ENCODE measurements around the gene DAB1.

DAB1 gene

DNA sequence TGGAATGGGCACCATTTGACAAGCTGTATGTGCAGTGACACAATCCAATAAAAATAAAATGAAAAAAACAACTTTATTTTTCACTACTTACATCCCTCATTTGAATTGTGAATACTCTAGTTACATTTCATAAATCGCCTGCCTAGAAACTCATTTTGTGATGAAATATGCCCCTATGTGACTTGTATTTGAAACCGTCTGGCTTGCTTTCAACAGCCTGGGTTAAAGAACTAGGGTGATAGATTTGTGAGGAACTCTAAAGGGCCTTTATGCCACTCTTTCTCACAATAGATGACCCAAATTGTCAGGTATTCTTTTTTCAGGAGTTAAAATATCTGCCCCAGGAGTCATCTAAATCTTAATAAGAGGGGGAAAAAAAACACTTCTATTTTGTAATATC is 137.9 kb downstream of the DAB1 start:
- no peaks in the 10 kb centered on the region for H3K27me3 ChIP-seq (ENCODE audit: control insufficient read depth in 3 of 3, insufficient read depth in 3 of 3, low read depth in 1 of 3, low read length in 3 of 3)

DNA sequence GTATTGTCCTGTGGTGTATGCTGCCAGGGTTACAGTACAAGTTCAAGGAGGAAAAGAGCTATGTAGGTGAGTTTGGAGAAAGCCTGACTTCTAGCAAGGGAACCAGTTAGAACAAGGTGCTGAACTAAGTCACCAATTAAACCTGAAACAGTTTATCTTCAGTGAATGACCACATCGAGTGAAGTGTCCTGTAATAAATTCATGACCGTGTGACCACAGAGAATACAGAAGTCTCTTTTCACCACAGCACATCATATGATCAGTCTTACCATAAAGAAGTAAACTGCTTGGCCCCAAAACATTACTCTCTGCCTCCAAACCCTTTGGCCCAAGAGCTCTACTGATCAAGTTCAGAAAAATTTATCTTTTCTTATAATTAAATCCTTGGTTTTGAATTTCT is 141.4 kb downstream of the DAB1 start:
- Histone ChIP-seq H3K9me3 (replicated peaks in 1 of 2; ENCODE audit: control insufficient read depth in 2 of 2, insufficient read depth in 1 of 2, low read depth in 1 of 2, low read length in 2 of 2) (no peaks in the 10 kb centered on the region), H3K27me3 (ENCODE audit: control insufficient read depth in 3 of 3, insufficient read depth in 3 of 3, low read depth in 1 of 3, low read length in 3 of 3) (no peaks in the 10 kb centered on the region), H3K79me1 (ENCODE audit: low read depth, low read length) (no peaks in the 10 kb centered on the region), H3K4me3 (ENCODE audit: low read length in 2 of 2) (no peak overlapping the region), H2BK5ac (ENCODE audit: low read length) (no peak overlapping the region), H3K18ac (ENCODE audit: low read length) (no peak overlapping the region), H3K23ac (ENCODE audit: low read depth, low read length, poor library complexity) (no peak overlapping the region), H4K8ac (ENCODE audit: low read depth, low read length) (no peak overlapping the region), H3K14ac (ENCODE audit: low read length) (no peak overlapping the region), H2BK120ac (ENCODE audit: low read depth, low read length) (no peak overlapping the region), H3K27ac (replicated peaks; ENCODE audit: low read length) (no peak overlapping the region), H4K91ac (ENCODE audit: low read depth, low read length, poor library complexity) (no peak overlapping the region), H3K4me2 (ENCODE audit: insufficient read depth, low read length, poor library complexity, severe bottlenecking) (no peak overlapping the region), H2BK12ac (ENCODE audit: low read length) (no peak overlapping the region), H3K4ac (ENCODE audit: low read length) (no peak overlapping the region), H2AFZ (ENCODE audit: low read length) (no peak overlapping the region), H3K9ac (ENCODE audit: low read depth, low read length, poor library complexity) (no peak overlapping the region), H3K36me3 (replicated peaks in 1 of 2; ENCODE audit: control insufficient read depth in 2 of 2, insufficient read depth in 2 of 2, low read length in 2 of 2) (no peaks in the 10 kb centered on the region), H2AK5ac (ENCODE audit: low read depth, low read length) (no peak overlapping the region), H3K4me1 (ENCODE audit: control insufficient read depth in 2 of 2, insufficient read depth in 1 of 2, low read depth in 1 of 2, low read length in 2 of 2) (peaks cover 0 to 5% of the 10 kb centered on the region in 2 donors), H2BK15ac (ENCODE audit: low read length) (no peak overlapping the region)
- DNase-seq (ENCODE audit: low spot score): no peak
- no CpG with 5 or more reads among the region's 2 CpGs for WGBS, 2 donors (ENCODE audit: extremely low coverage in 2 of 2, insufficient read length in 2 of 2, insufficient replicate concordance in 1 of 2)

More for the DNA sequence above, 137.9 kb downstream of the DAB1 start:
- H2BK5ac ChIP-seq (ENCODE audit: low read length): no peak overlapping the region
- H3K27ac ChIP-seq (replicated peaks; ENCODE audit: low read length): no peak overlapping the region
- no peak overlapping the region for H3K23ac ChIP-seq (ENCODE audit: low read depth, low read length, poor library complexity)
- no peak overlapping the region for H2BK120ac ChIP-seq (ENCODE audit: low read depth, low read length)
- no peaks in the 10 kb centered on the region for H3K9me3 ChIP-seq (replicated peaks in 1 of 2; ENCODE audit: control insufficient read depth in 2 of 2, insufficient read depth in 1 of 2, low read depth in 1 of 2, low read length in 2 of 2)
- no peak overlapping the region for H2AFZ ChIP-seq (ENCODE audit: low read length)
- H3K36me3 ChIP-seq (replicated peaks in 1 of 2; ENCODE audit: control insufficient read depth in 2 of 2, insufficient read depth in 2 of 2, low read length in 2 of 2): no peaks in the 10 kb centered on the region
- no peak overlapping the region for H3K4me3 ChIP-seq (ENCODE audit: low read length in 2 of 2)
- H3K14ac ChIP-seq (ENCODE audit: low read length): no peak overlapping the region
- peaks cover 0 to 4% of the 10 kb centered on the region in 2 donors for H3K4me1 ChIP-seq (ENCODE audit: control insufficient read depth in 2 of 2, insufficient read depth in 1 of 2, low read depth in 1 of 2, low read length in 2 of 2)
- H3K9ac ChIP-seq (ENCODE audit: low read depth, low read length, poor library complexity): no peak overlapping the region
- H3K18ac ChIP-seq (ENCODE audit: low read length): no peak overlapping the region
- no peak overlapping the region for H2AK5ac ChIP-seq (ENCODE audit: low read depth, low read length)
- H3K4me2 ChIP-seq (ENCODE audit: insufficient read depth, low read length, poor library complexity, severe bottlenecking): no peak overlapping the region
- H2BK15ac ChIP-seq (ENCODE audit: low read length): no peak overlapping the region
- DNase-seq (ENCODE audit: low spot score): no peak
- no peak overlapping the region for H4K8ac ChIP-seq (ENCODE audit: low read depth, low read length)
- H3K79me1 ChIP-seq (ENCODE audit: low read depth, low read length): no peaks in the 10 kb centered on the region
- no peak overlapping the region for H3K4ac ChIP-seq (ENCODE audit: low read length)
- no CpG with 5 or more reads among the region's 2 CpGs for WGBS, 2 donors (ENCODE audit: extremely low coverage in 2 of 2, insufficient read length in 2 of 2, insufficient replicate concordance in 1 of 2)
- no peak overlapping the region for H2BK12ac ChIP-seq (ENCODE audit: low read length)
- no peak overlapping the region for H4K91ac ChIP-seq (ENCODE audit: low read depth, low read length, poor library complexity)

DNA sequence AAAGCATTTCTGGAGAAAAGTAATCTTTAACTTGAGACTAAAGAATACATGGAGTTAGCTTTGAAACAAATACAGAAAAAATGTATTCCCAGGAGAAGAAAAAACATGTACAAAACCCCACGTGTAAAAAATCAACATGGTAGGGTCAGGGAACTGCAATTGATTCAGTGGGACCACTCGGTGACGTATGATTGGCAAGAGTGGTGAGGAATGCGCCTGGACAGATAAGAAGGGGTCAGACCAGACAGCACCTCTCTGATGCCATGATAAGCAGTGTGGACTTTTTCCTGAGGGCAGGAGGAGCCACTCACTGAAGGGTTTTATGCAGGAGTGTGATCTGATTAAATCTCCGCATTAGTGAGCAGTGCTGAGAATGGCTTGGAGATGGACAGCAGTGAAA is 142.5 kb downstream of the DAB1 start:
- H3K79me1 ChIP-seq (ENCODE audit: low read depth, low read length): no peaks in the 10 kb centered on the region
- no peak overlapping the region for H4K8ac ChIP-seq (ENCODE audit: low read depth, low read length)
- no peak overlapping the region for H3K4me2 ChIP-seq (ENCODE audit: insufficient read depth, low read length, poor library complexity, severe bottlenecking)
- H2BK15ac ChIP-seq (ENCODE audit: low read length): no peak overlapping the region
- H3K18ac ChIP-seq (ENCODE audit: low read length): no peak overlapping the region
- no peak overlapping the region for H3K4ac ChIP-seq (ENCODE audit: low read length)
- H3K27ac ChIP-seq (replicated peaks; ENCODE audit: low read length): no peak overlapping the region
- H3K9ac ChIP-seq (ENCODE audit: low read depth, low read length, poor library complexity): no peak overlapping the region
- H3K4me3 ChIP-seq (ENCODE audit: low read length in 2 of 2): no peak overlapping the region
- H2AFZ ChIP-seq (ENCODE audit: low read length): no peak overlapping the region
- no CpG with 5 or more reads among the region's 5 CpGs for WGBS, 2 donors (ENCODE audit: extremely low coverage in 2 of 2, insufficient read length in 2 of 2, insufficient replicate concordance in 1 of 2)
- no peak overlapping the region for H2BK5ac ChIP-seq (ENCODE audit: low read length)
- H3K9me3 ChIP-seq (replicated peaks in 1 of 2; ENCODE audit: control insufficient read depth in 2 of 2, insufficient read depth in 1 of 2, low read depth in 1 of 2, low read length in 2 of 2): no peaks in the 10 kb centered on the region
- no peak overlapping the region for H3K14ac ChIP-seq (ENCODE audit: low read length)
- no peak overlapping the region for H2AK5ac ChIP-seq (ENCODE audit: low read depth, low read length)
- no peak overlapping the region for H2BK12ac ChIP-seq (ENCODE audit: low read length)
- H3K36me3 ChIP-seq (replicated peaks in 1 of 2; ENCODE audit: control insufficient read depth in 2 of 2, insufficient read depth in 2 of 2, low read length in 2 of 2): no peaks in the 10 kb centered on the region
- H3K4me1 ChIP-seq (ENCODE audit: control insufficient read depth in 2 of 2, insufficient read depth in 1 of 2, low read depth in 1 of 2, low read length in 2 of 2): peaks cover 0 to 5% of the 10 kb centered on the region in 2 donors
- no peak for DNase-seq (ENCODE audit: low spot score)
- H2BK120ac ChIP-seq (ENCODE audit: low read depth, low read length): no peak overlapping the region
- no peaks in the 10 kb centered on the region for H3K27me3 ChIP-seq (ENCODE audit: control insufficient read depth in 3 of 3, insufficient read depth in 3 of 3, low read depth in 1 of 3, low read length in 3 of 3)
- H4K91ac ChIP-seq (ENCODE audit: low read depth, low read length, poor library complexity): no peak overlapping the region
- no peak overlapping the region for H3K23ac ChIP-seq (ENCODE audit: low read depth, low read length, poor library complexity)

DNA sequence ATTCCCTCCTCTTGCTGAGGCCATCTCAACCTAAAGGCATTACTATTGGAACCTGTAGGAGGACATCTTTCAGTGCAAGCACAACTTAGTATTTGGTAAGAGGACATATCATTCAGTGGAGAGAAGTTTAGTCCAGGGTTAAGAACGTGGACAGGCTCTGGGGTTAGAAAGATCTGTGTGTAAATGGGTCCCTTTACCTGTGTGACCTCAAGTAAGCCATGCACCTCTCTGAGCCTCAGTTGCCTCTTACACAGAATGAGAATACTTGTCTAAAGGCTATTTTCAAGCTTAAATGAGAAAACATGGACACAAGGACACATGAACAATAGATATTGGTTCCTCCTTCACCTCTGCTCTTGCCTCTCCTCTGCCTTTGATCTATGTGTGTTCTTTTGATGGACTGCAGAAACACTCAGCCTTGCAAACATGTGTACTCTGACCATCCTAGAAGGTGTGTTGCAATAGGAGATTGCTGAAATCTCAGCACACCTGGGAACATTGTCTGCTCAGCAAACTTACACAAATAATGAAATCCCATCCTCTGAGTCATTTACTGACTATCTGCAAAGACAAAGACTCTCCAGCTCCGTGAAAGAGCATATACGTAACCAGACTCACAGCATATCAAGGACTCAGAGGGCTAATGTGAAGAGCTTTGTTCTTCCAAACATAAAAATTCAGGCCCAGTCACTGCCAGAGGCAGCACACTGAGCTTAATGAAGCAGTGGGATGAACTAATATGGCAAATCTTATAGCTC is 143.8 kb downstream of the DAB1 start:
- no peak for DNase-seq (ENCODE audit: low spot score)

More for the DNA sequence above, 143.8 kb downstream of the DAB1 start:
- H3K9ac ChIP-seq (ENCODE audit: low read depth, low read length, poor library complexity): no peak overlapping the region
- peaks cover 0 to 5% of the 10 kb centered on the region in 2 donors for H3K4me1 ChIP-seq (ENCODE audit: control insufficient read depth in 2 of 2, insufficient read depth in 1 of 2, low read depth in 1 of 2, low read length in 2 of 2)
- no peak overlapping the region for H3K4me3 ChIP-seq (ENCODE audit: low read length in 2 of 2)
- no peak overlapping the region for H3K18ac ChIP-seq (ENCODE audit: low read length)
- H3K14ac ChIP-seq (ENCODE audit: low read length): no peak overlapping the region
- H2AK5ac ChIP-seq (ENCODE audit: low read depth, low read length): no peak overlapping the region
- H3K4ac ChIP-seq (ENCODE audit: low read length): no peak overlapping the region
- H2BK120ac ChIP-seq (ENCODE audit: low read depth, low read length): no peak overlapping the region
- no peak overlapping the region for H4K8ac ChIP-seq (ENCODE audit: low read depth, low read length)
- H3K79me1 ChIP-seq (ENCODE audit: low read depth, low read length): no peaks in the 10 kb centered on the region
- H2BK12ac ChIP-seq (ENCODE audit: low read length): no peak overlapping the region
- no peaks in the 10 kb centered on the region for H3K27me3 ChIP-seq (ENCODE audit: control insufficient read depth in 3 of 3, insufficient read depth in 3 of 3, low read depth in 1 of 3, low read length in 3 of 3)
- no peaks in the 10 kb centered on the region for H3K9me3 ChIP-seq (replicated peaks in 1 of 2; ENCODE audit: control insufficient read depth in 2 of 2, insufficient read depth in 1 of 2, low read depth in 1 of 2, low read length in 2 of 2)
- H3K4me2 ChIP-seq (ENCODE audit: insufficient read depth, low read length, poor library complexity, severe bottlenecking): no peak overlapping the region
- H3K27ac ChIP-seq (replicated peaks; ENCODE audit: low read length): no peak overlapping the region
- no peak overlapping the region for H2BK5ac ChIP-seq (ENCODE audit: low read length)
- no CpG with 5 or more reads among the region's 3 CpGs for WGBS, 2 donors (ENCODE audit: extremely low coverage in 2 of 2, insufficient read length in 2 of 2, insufficient replicate concordance in 1 of 2)
- H3K36me3 ChIP-seq (replicated peaks in 1 of 2; ENCODE audit: control insufficient read depth in 2 of 2, insufficient read depth in 2 of 2, low read length in 2 of 2): no peaks in the 10 kb centered on the region
- no peak overlapping the region for H2AFZ ChIP-seq (ENCODE audit: low read length)
- no peak overlapping the region for H3K23ac ChIP-seq (ENCODE audit: low read depth, low read length, poor library complexity)
- no peak overlapping the region for H2BK15ac ChIP-seq (ENCODE audit: low read length)
- no peak overlapping the region for H4K91ac ChIP-seq (ENCODE audit: low read depth, low read length, poor library complexity)

All from neuronal stem cell (in vitro differentiated cells).